Endothelial cell of umbilical vein (primary cell): ENCODE measurements around the gene TNFRSF19. TPM values are rescaled to one million over a fixed set of nuclear protein-coding genes. Genes with fewer than 3 reads are reported as not detected.

ENCODE experiments used
- BruUV-seq: library from RNA; stranded (reverse); fragments of 400-500 nt; replicated peaks from 2 replicates; lab custom pipeline; 2021; lab: Mats Ljungman, UMichigan
- CTCF ChIA-PET: fragments of 300-600, 350-600 bp; sonication (Branson Sonifier 250); formaldehyde crosslinking; loops from one replicate; lab custom pipeline; 2021; ENCODE audit warnings: antibody characterized with exemption, inconsistent platforms; lab: Charles Lee
- POLR2A ChIA-PET: fragments of 300-600, 350-600 bp; sonication (Branson Sonifier 250); formaldehyde crosslinking; loops from one replicate; lab custom pipeline; 2021; ENCODE audit warnings: antibody characterized with exemption, inconsistent platforms; lab: Charles Lee
- DNase-seq: peaks from one replicate; pipeline ENCODE4 v3.0.0-alpha.2; 2011; ENCODE audit warnings: low read depth, low spot score
- FAIRE-seq: peaks from 2 replicates; lab custom pipeline; 2011; peaks lifted over from hg19 to GRCh38; lab: Jason Lieb, UNC
- H2AFZ ChIP-seq: 2 replicates; pipeline ENCODE4 v1.6.0; 2012; ENCODE audit warnings: low read depth, low read length, control low read depth, inconsistent platforms
- H3K27ac ChIP-seq: 2 replicates; pipeline ENCODE4 v1.5.1; 2011; ENCODE audit warnings: low read depth, mild to moderate bottlenecking, control low read depth, low read length, moderate library complexity; ENCODE audit not compliant: insufficient read depth
- H3K27me3 ChIP-seq, 2 experiments: 2 replicates each; pipeline versions ENCODE4 v1.6.0 to v1.6.1; 2011; ENCODE audit warnings: low read length in 2 of 2, mixed read lengths in 1 of 2; ENCODE audit not compliant: control insufficient read depth in 2 of 2, insufficient read depth in 2 of 2
- H3K36me3 ChIP-seq, 2 experiments: 2 replicates in 1 of 2; 3 replicates in 1 of 2; pipeline ENCODE4 v1.5.1; 2011; ENCODE audit warnings: low read length in 2 of 2, mild to moderate bottlenecking in 1 of 2, moderate library complexity in 1 of 2; ENCODE audit not compliant: control insufficient read depth in 2 of 2, insufficient read depth in 2 of 2; ENCODE audit errors: extremely low read depth in 1 of 2
- H3K4me1 ChIP-seq: 3 replicates; pipeline ENCODE4 v1.5.1; 2011; ENCODE audit warnings: mild to moderate bottlenecking, low read length; ENCODE audit not compliant: control insufficient read depth, insufficient read depth; ENCODE audit errors: extremely low read depth
- H3K4me2 ChIP-seq: 2 replicates; pipeline ENCODE4 v1.6.1; 2011; ENCODE audit warnings: low read length, control low read depth, mixed read lengths; ENCODE audit not compliant: insufficient read depth
- H3K4me3 ChIP-seq, 3 experiments: fragments of 200-600 bp in 1 of 3; sonication (generic), shearing (Covaris generic) in 1 of 3; replicated peaks in 1 of 3; 2 replicates each; pipeline ENCODE4 v1.5.1; 2011 to 2016; ENCODE audit warnings: control low read depth in 3 of 3, low read length in 3 of 3, mild to moderate bottlenecking in 2 of 3, inconsistent platforms in 1 of 3, low read depth in 1 of 3, moderate library complexity in 1 of 3; ENCODE audit not compliant: insufficient read depth in 1 of 3
- H3K79me2 ChIP-seq: 2 replicates; pipeline ENCODE4 v1.6.0; 2012; ENCODE audit warnings: low read length, inconsistent platforms; ENCODE audit not compliant: control insufficient read depth, insufficient read depth
- H3K9ac ChIP-seq: replicated peaks from 2 replicates; pipeline ENCODE3; 2011; ENCODE audit warnings: low read length, control low read depth; ENCODE audit not compliant: insufficient read depth; ENCODE audit errors: extremely low read depth
- H3K9me1 ChIP-seq: replicated peaks from 3 replicates; pipeline ENCODE4 v1.6.0; 2011; ENCODE audit warnings: mild to moderate bottlenecking, low read length; ENCODE audit not compliant: control insufficient read depth, insufficient read depth; ENCODE audit errors: extremely low read depth
- H3K9me3 ChIP-seq: replicated peaks from 2 replicates; pipeline ENCODE4 v1.5.1; 2012; ENCODE audit warnings: low read length, inconsistent platforms; ENCODE audit not compliant: control insufficient read depth, insufficient read depth
- H4K20me1 ChIP-seq: replicated peaks from 2 replicates; pipeline ENCODE3; 2011; ENCODE audit warnings: mild to moderate bottlenecking, low read length; ENCODE audit not compliant: control insufficient read depth, insufficient read depth; ENCODE audit errors: extremely low read depth
- CTCF ChIP-seq, 2 donors: IDR thresholded peaks; 1 replicate in 1 of 2; 2 replicates in 1 of 2; pipeline ENCODE4 v1.5.1; 2011; ENCODE audit warnings: low read length in 2 of 2, mild to moderate bottlenecking in 2 of 2, moderate library complexity in 2 of 2, control low read depth in 1 of 2, inconsistent platforms in 1 of 2, low read depth in 1 of 2; ENCODE audit not compliant: insufficient read depth in 1 of 2; ENCODE audit errors: extremely low read depth in 1 of 2
- EZH2 ChIP-seq: IDR thresholded peaks from 2 replicates; pipeline ENCODE4 v1.6.1; 2012; ENCODE audit warnings: borderline replicate concordance, low read depth, mild to moderate bottlenecking, moderate library complexity, low read length, inconsistent platforms; ENCODE audit not compliant: severe bottlenecking
- FOS ChIP-seq: IDR thresholded peaks from 2 replicates; pipeline ENCODE4 v1.6.1; 2011; ENCODE audit warnings: mild to moderate bottlenecking, low read length, moderate library complexity, borderline replicate concordance; ENCODE audit not compliant: insufficient read depth
- GATA2 ChIP-seq: IDR thresholded peaks from 2 replicates; pipeline ENCODE4 v1.7.0; 2011; ENCODE audit warnings: low read depth, mild to moderate bottlenecking, moderate library complexity, mixed read lengths, low read length; ENCODE audit not compliant: insufficient read length, insufficient read depth
- JUN ChIP-seq: IDR thresholded peaks from 2 replicates; pipeline ENCODE4 v1.6.1; 2011; ENCODE audit warnings: borderline replicate concordance, low read depth; ENCODE audit not compliant: insufficient read length, insufficient read depth
- MAX ChIP-seq: IDR thresholded peaks from 2 replicates; pipeline ENCODE4 v1.6.1; 2011; ENCODE audit not compliant: insufficient read depth, insufficient read length
- MYC ChIP-seq: IDR thresholded peaks from one replicate; pipeline ENCODE4 v1.6.1; 2011; ENCODE audit warnings: mild to moderate bottlenecking, low read depth, low read length
- POLR2A ChIP-seq: IDR thresholded peaks from 2 replicates; pipeline ENCODE4 v1.6.1; 2012; ENCODE audit warnings: low read depth, mild to moderate bottlenecking, control low read depth, low read length
- POLR2AphosphoS5 ChIP-seq: IDR thresholded peaks from 2 replicates; pipeline ENCODE4 v1.6.1; 2012; ENCODE audit warnings: low read depth, mild to moderate bottlenecking, control low read depth, low read length, moderate library complexity; ENCODE audit not compliant: insufficient read depth
- dilution Hi-C: fragments of 300-500 bp; cut with MboI; formaldehyde crosslinking; loops from one replicate; pipeline ENCODE4 v1.15.0; 2019; ENCODE audit warnings: low sequenced_read_pairs; ENCODE audit not compliant: extremely low pct_ligation_motif_present
- intact Hi-C: fragments of 100-400 bp; cut with micrococcal nuclease; formaldehyde crosslinking; loops from one replicate; pipeline ENCODE4 v1.10.0; 2022
- polyA plus RNA-seq, 4 experiments: library from polyadenylated mRNA; depleted of rRNA in 3 of 4; stranded (reverse) in 3 of 4; unstranded in 1 of 4; fragments of >200 nt; gene quantifications; 2 replicates each; pipeline versions ENCODE4 v1.2.1 to v1.2.3, GENCODE V29; 2011 to 2012; ENCODE audit warnings: missing spikeins in 1 of 4
- total RNA-seq: library from RNA; stranded (reverse); gene quantifications from 2 replicates; pipeline ENCODE4 v1.2.3, GENCODE V29; 2021

TNFRSF19 gene
- total and polyA plus RNA-seq, 2 donors (not counting 3 experiments of a cell fraction or from before 2014, with no cell fraction given) = 0.23 to 0.29 TPM

GRCh38 chr13:23651439-23651838 lies 81.2 kb downstream of the TNFRSF19 start:
- Histone ChIP-seq H3K9me1 (no peaks in the 10 kb centered on the region), H4K20me1 (no peaks in the 10 kb centered on the region), H3K36me3 (no peaks in the 10 kb centered on the region), H3K27ac (no peak overlapping the region), H3K4me2 (no peak overlapping the region), H2AFZ (no peak overlapping the region), H3K4me1 (no peaks in the 10 kb centered on the region), H3K9ac (no peak overlapping the region), H3K79me2 (no peaks in the 10 kb centered on the region), H3K4me3 (no peak overlapping the region), H3K27me3 (peaks cover 4 to 25% of the 10 kb centered on the region in 2 experiments), H3K9me3 (no peaks in the 10 kb centered on the region)
- dilution Hi-C loops (no loop called here), intact Hi-C loops (no loop called here)
- FAIRE-seq (no peak), DNase-seq (no peak)
- TF ChIP-seq JUN (no peak), MYC (no peak), EZH2 (no peak), POLR2A (no peak), MAX (no peak)
- ChIA-PET POLR2A (interaction anchor here (0.7 kb wide), 1 partner anchor 22 kb away, joined by 7 read pairs; no protein-coding TSS in a partner anchor), CTCF (interaction anchor here (1.4 to 1.5 kb wide), 2 partner anchors 8 to 56 kb away, joined by 3 read pairs; no protein-coding TSS in a partner anchor)
- BruUV-seq = no TSS peak

- Histone ChIP-seq H3K4me2 (no peak overlapping the region), H3K27ac (no peak overlapping the region), H3K9me3 (no peaks in the 10 kb centered on the region), H3K4me3 (no peak overlapping the region), H3K9me1 (no peaks in the 10 kb centered on the region), H3K79me2 (no peaks in the 10 kb centered on the region), H3K9ac (no peak overlapping the region), H3K4me1 (no peaks in the 10 kb centered on the region), H4K20me1 (no peaks in the 10 kb centered on the region), H3K36me3 (no peaks in the 10 kb centered on the region), H2AFZ (no peak overlapping the region), H3K27me3 (peaks cover 4 to 27% of the 10 kb centered on the region in 2 experiments)
- FAIRE-seq (no peak), DNase-seq (no peak)
- TF ChIP-seq POLR2AphosphoS5 = no peak
- no peak for TF ChIP-seq EZH2
- TF ChIP-seq MYC = no peak
- no peak for TF ChIP-seq GATA2
- no peak for TF ChIP-seq JUN
- no peak for TF ChIP-seq POLR2A
- no peak for TF ChIP-seq FOS
- no peak for TF ChIP-seq MAX
- TF ChIP-seq CTCF (IDR thresholded peaks at IDR 0.05; ENCODE audit: extremely low read depth in 1 of 2, insufficient read depth in 1 of 2, low read depth in 1 of 2, low read length in 2 of 2) = no peak
- ChIA-PET CTCF (interaction anchor here (1.5 kb wide), 1 partner anchor 8 kb away, joined by 3 read pairs; no protein-coding TSS in a partner anchor), POLR2A (interaction anchor here (0.7 kb wide), 1 partner anchor 23 kb away, joined by 7 read pairs; no protein-coding TSS in a partner anchor)
- dilution Hi-C loops = no loop called here
- intact Hi-C loops = no loop called here
- BruUV-seq = no TSS peak
Observed at GRCh38 chr13:23651887-23652286, 81.7 kb downstream of the TNFRSF19 start.
